Mucosa of descending colon (tissue), 3 donors: ENCODE results near the gene EFCAB6. TPM values are rescaled to one million over a fixed set of nuclear protein-coding genes. Genes with fewer than 3 reads are reported as not detected.

Experiments
- ATAC-seq: fragments of 200-7000 bp; cut with Tn5 transposase; one replicate; pipeline ENCODE4 v1.9.1; 2020; ENCODE audit warnings: mild to moderate bottlenecking, moderate library complexity
- DNase-seq, 3 donors: peaks; one replicate each; pipeline ENCODE4 v3.0.0-alpha.2; 2020
- H3K36me3 ChIP-seq: fragments of 200-600 bp; one replicate; pipeline ENCODE4 v1.8.0; 2021; ENCODE audit warnings: low read depth, mild to moderate bottlenecking
- H3K4me1 ChIP-seq: fragments of 200-600 bp; one replicate; pipeline ENCODE4 v1.8.0; 2021; ENCODE audit warnings: low read depth, mild to moderate bottlenecking
- H3K4me3 ChIP-seq: fragments of 200-600 bp; one replicate; pipeline ENCODE4 v1.8.0; 2021; ENCODE audit warnings: mild to moderate bottlenecking
- H3K9me3 ChIP-seq: fragments of 200-600 bp; one replicate; pipeline ENCODE4 v1.8.0; 2021; ENCODE audit warnings: mild to moderate bottlenecking
- intact Hi-C, 2 donors: fragments of 100-400 bp; cut with DNase I in 1 of 2; cut with micrococcal nuclease in 1 of 2; formaldehyde crosslinking; loops; one replicate each; pipeline versions ENCODE4 v1.11.0 to v1.11.1; 2022; cut with DNase I, micrococcal nuclease
- total RNA-seq, 3 donors: library from RNA; stranded (reverse); fragmentation: NEBNext Ultra II Directional in 2 of 3; extraction: Animal tissue kit (Norgen Biotek cat#: 25700) in 2 of 3; gene quantifications; one replicate each; pipeline versions ENCODE4 v1.2.1 to v1.2.4, GENCODE V29; 2021 to 2023
- TF ChIP-seq, protein P1 (sequence below): fragments of 200-600 bp; IDR thresholded peaks from one replicate; pipeline ENCODE4 v1.8.0; 2022; ENCODE audit warnings: antibody characterized with exemption, mild to moderate bottlenecking
- donor health status: DM: no; HTN: no; CAD: no; lungs with moderate emphysema.
- donor health status: DM: no; HTN: no; CAD: no.
- donor health status: DM: no; HTN: yes; CAD: no.

The EFCAB6 gene
- total RNA-seq, 3 donors from 2014 or later = 1.1 to 1.8 (median 1.7) TPM

GRCh38 chr22:43516386-43516785, 295.7 kb downstream of the EFCAB6 start:
- Histone ChIP-seq H3K9me3 (no peaks in the 10 kb centered on the region), H3K4me1 (no peaks in the 10 kb centered on the region), H3K4me3 (no peak overlapping the region), H3K36me3 (no peaks in the 10 kb centered on the region)
- ATAC-seq (no peak), DNase-seq (no peak)
- intact Hi-C loops = no loop called here
- TF ChIP-seq, protein P1, sequence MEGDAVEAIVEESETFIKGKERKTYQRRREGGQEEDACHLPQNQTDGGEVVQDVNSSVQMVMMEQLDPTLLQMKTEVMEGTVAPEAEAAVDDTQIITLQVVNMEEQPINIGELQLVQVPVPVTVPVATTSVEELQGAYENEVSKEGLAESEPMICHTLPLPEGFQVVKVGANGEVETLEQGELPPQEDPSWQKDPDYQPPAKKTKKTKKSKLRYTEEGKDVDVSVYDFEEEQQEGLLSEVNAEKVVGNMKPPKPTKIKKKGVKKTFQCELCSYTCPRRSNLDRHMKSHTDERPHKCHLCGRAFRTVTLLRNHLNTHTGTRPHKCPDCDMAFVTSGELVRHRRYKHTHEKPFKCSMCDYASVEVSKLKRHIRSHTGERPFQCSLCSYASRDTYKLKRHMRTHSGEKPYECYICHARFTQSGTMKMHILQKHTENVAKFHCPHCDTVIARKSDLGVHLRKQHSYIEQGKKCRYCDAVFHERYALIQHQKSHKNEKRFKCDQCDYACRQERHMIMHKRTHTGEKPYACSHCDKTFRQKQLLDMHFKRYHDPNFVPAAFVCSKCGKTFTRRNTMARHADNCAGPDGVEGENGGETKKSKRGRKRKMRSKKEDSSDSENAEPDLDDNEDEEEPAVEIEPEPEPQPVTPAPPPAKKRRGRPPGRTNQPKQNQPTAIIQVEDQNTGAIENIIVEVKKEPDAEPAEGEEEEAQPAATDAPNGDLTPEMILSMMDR = no peak

DNA sequence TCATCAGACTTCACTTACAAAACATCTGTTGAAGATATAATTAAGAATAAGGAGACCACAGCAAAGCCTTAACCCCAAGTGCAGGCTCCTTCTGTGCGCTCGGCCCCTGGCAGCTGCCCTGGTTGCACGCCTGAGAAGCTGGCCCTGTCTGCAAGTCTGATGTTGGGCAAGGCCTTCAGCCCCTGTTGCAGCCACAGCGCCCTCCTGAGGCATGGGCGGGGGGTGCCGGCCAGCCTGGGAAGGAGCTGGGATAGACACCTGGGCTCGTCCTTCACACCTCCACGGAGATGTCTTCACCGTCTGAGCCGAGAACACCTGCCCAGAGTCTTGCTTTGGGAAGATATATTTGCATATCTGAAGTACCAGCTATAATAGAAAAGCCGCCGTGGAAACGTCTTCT, 296.2 kb downstream of the EFCAB6 start:
- Histone ChIP-seq H3K9me3 (no peaks in the 10 kb centered on the region), H3K4me3 (no peak overlapping the region), H3K4me1 (no peaks in the 10 kb centered on the region), H3K36me3 (no peaks in the 10 kb centered on the region)
- no peak for ATAC-seq
- intact Hi-C loops = no loop called here
- TF ChIP-seq, protein P1 = no peak
- no peak for DNase-seq

GRCh38 chr22:43515411-43515810, 296.7 kb downstream of the EFCAB6 start:
- DNase-seq (no peak), ATAC-seq (no peak)

DNA sequence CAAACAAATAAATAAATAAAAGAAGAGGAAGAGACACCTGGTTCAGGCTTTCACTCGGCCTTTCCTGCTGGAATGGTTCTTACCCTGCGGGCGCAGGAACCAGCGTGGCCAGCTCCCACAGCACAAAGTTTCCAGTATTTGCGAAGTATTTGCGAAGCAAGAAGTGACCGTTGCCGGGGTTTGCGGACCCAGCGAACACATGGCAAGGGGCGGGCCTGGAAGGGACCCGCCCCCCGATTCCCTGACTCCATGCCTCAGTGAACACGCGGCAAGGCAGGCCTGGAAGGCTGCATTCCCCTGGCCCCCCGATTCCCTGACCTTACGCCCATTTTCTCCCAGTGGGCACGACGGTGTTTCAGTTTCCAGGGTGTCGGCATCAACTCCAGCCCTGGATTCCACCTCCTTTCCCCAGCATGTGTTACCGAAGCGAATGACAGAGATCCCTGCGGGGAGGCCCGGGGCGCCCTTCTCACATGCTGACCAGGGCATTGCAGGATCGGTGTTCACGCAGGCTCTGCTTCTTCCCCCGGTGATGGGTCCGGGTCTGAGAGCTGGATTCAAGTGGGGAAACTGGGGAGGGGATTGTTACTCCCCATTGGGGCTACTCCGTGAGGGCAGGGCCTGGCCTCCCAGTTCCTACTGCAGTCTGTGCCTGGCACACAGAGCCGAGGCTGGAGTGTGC, 297.5 kb downstream of the EFCAB6 start:
- no peak for ATAC-seq
- Histone ChIP-seq H3K4me3 (no peak overlapping the region), H3K36me3 (no peaks in the 10 kb centered on the region), H3K9me3 (no peaks in the 10 kb centered on the region), H3K4me1 (no peaks in the 10 kb centered on the region)
- TF ChIP-seq, protein P1 = no peak
- DNase-seq = no peak
- intact Hi-C loops = no loop called here

More at GRCh38 chr22:43515411-43515810, 296.7 kb downstream of the EFCAB6 start:
- Histone ChIP-seq H3K9me3 (no peaks in the 10 kb centered on the region), H3K4me1 (no peaks in the 10 kb centered on the region), H3K4me3 (no peak overlapping the region), H3K36me3 (no peaks in the 10 kb centered on the region)
- intact Hi-C loops = no loop called here
- TF ChIP-seq, protein P1 = no peak

DNA sequence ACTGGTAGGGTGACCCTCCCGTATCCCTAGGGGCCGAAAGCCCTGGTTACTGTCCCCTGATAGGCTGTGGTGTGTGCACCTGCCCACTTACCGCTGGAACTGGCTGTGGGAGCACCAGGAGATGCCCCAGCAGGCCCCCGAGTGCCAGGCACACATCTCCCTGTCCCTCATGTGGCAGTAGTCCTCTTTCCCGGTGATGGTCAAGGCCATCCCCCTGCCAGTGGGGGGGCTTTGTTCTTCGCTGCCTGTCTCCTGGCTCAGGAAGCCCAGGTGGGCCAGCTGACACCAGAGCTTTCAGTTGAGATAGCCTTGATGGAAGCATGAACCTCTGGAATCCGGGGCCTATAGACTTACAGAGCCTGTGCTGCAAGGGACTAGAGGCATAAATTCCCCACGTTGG, 299.8 kb downstream of the EFCAB6 start:
- no peaks in the 10 kb centered on the region for H3K36me3 ChIP-seq
- TF ChIP-seq, protein P1 = no peak
- no peaks in the 10 kb centered on the region for H3K9me3 ChIP-seq
- H3K4me3 ChIP-seq = no peak overlapping the region
- H3K4me1 ChIP-seq = no peaks in the 10 kb centered on the region
- intact Hi-C loops = no loop called here
- ATAC-seq (no peak), DNase-seq (no peak)
